NCI-H774 (cell line): ENCODE measurements around the gene FBN1.

Source experiments
- DNase-seq: peaks from one replicate; lab custom pipeline; 2025; lab: John Stamatoyannopoulos, UW

Gene FBN1

GRCh38 chr15:48580736-48581135 lies 64.8 kb downstream of the FBN1 start:
- no peak for DNase-seq

GRCh38 chr15:48579945-48580671 lies 65.4 kb downstream of the FBN1 start:
- DNase-seq = no peak

GRCh38 chr15:48578965-48579364 lies 66.5 kb downstream of the FBN1 start:
- no peak for DNase-seq

- no peak for DNase-seq
These were observed 68.0 kb downstream of the FBN1 start for GRCh38 chr15:48577469-48577868.

- no peak for DNase-seq
These were observed 71.3 kb downstream of the FBN1 start for GRCh38 chr15:48574187-48574586.

GRCh38 chr15:48573780-48574179 lies 71.7 kb downstream of the FBN1 start:
- no peak for DNase-seq

- DNase-seq = no peak
These were observed 72.7 kb downstream of the FBN1 start for GRCh38 chr15:48572823-48573222.

- DNase-seq = no peak
These were observed 74.0 kb downstream of the FBN1 start for GRCh38 chr15:48571510-48571909.

- DNase-seq = no peak
These were observed 74.7 kb downstream of the FBN1 start for GRCh38 chr15:48570822-48571221.

GRCh38 chr15:48569591-48570302 lies 75.8 kb downstream of the FBN1 start:
- no peak for DNase-seq

- DNase-seq = no peak
These were observed 78.8 kb downstream of the FBN1 start for GRCh38 chr15:48566668-48567067.

- DNase-seq = no peak
These were observed 79.7 kb downstream of the FBN1 start for GRCh38 chr15:48565560-48566482.

- DNase-seq = no peak
These were observed 80.8 kb downstream of the FBN1 start for GRCh38 chr15:48564690-48565089.

GRCh38 chr15:48563934-48564333 lies 81.6 kb downstream of the FBN1 start:
- DNase-seq = no peak

GRCh38 chr15:48560321-48561051 lies 85.0 kb downstream of the FBN1 start:
- no peak for DNase-seq

GRCh38 chr15:48559285-48559684 lies 86.2 kb downstream of the FBN1 start:
- no peak for DNase-seq

GRCh38 chr15:48558226-48558625 lies 87.3 kb downstream of the FBN1 start:
- DNase-seq = no peak

GRCh38 chr15:48557335-48557734 lies 88.2 kb downstream of the FBN1 start:
- no peak for DNase-seq

- DNase-seq = no peak
These were observed 89.2 kb downstream of the FBN1 start for GRCh38 chr15:48556159-48556897.

GRCh38 chr15:48555241-48555881 lies 90.1 kb downstream of the FBN1 start:
- DNase-seq = no peak

- DNase-seq = no peak
These were observed 91.4 kb downstream of the FBN1 start for GRCh38 chr15:48554112-48554511.
